SK-N-SH (cell line): ENCODE measurements around the gene LYSMD4. TPM values are rescaled to one million over a fixed set of nuclear protein-coding genes. Genes with fewer than 3 reads are reported as not detected.
A peak's percentile ranks its signal among the peaks of the same experiment; 100 is the strongest.

ENCODE experiments used
- CTCF ChIA-PET: fragments of 300-600, 350-600 bp; formaldehyde crosslinking; extraction: SDS; loops from one replicate; lab custom pipeline; 2021; lab: Yijun Ruan, JAX
- POLR2A ChIA-PET: fragments of 350-600 bp; sonication (Branson Sonifier 250); formaldehyde crosslinking; extraction: SDS; loops from one replicate; lab custom pipeline; 2020; ENCODE audit warnings: antibody characterized with exemption, inconsistent platforms; lab: Yijun Ruan, JAX
- DNase-seq: peaks from one replicate; pipeline ENCODE4 v3.0.0; 2012
- H2AFZ ChIP-seq: fragments of 200-600 bp; sonication (generic); 2 replicates; pipeline ENCODE4 v1.8.1; 2016; ENCODE audit warnings: antibody characterized with exemption, mild to moderate bottlenecking, low read depth
- H3F3A ChIP-seq: fragments of 200-600 bp; sonication (generic); replicated peaks from 2 replicates; pipeline ENCODE3; 2016; ENCODE audit warnings: antibody characterized with exemption, mild to moderate bottlenecking; ENCODE audit not compliant: insufficient read depth
- H3K27ac ChIP-seq, 2 experiments: fragments of 200-500 bp in 1 of 2; fragments of 200-600 bp in 1 of 2; sonication (Bioruptor generic) in 1 of 2; sonication (generic), shearing (Covaris generic) in 1 of 2; 2 replicates each; pipeline versions ENCODE4 v1.5.1 to v1.6.1; 2014 to 2016; ENCODE audit warnings: low read depth in 2 of 2, inconsistent platforms in 1 of 2, low read length in 1 of 2, mild to moderate bottlenecking in 1 of 2, mixed read lengths in 1 of 2
- H3K27me3 ChIP-seq: fragments of 200-600 bp; sonication (generic), shearing (Covaris generic); 2 replicates; pipeline ENCODE4 v1.6.1; 2016; ENCODE audit warnings: mixed run types; ENCODE audit not compliant: insufficient read depth
- H3K36me3 ChIP-seq, 2 experiments: fragments of 200-500 bp in 1 of 2; fragments of 200-600 bp in 1 of 2; sonication (Bioruptor generic) in 1 of 2; sonication (generic) in 1 of 2; replicated peaks in 1 of 2; 2 replicates each; pipeline versions ENCODE3 to v1.5.1; 2014 to 2016; ENCODE audit warnings: low read length in 1 of 2, mild to moderate bottlenecking in 1 of 2; ENCODE audit not compliant: insufficient read depth in 2 of 2, control insufficient read depth in 1 of 2
- H3K4me1 ChIP-seq, 2 experiments: fragments of 200-500 bp in 1 of 2; fragments of 200-600 bp in 1 of 2; sonication (Bioruptor generic) in 1 of 2; sonication (generic), shearing (Covaris generic) in 1 of 2; 2 replicates each; pipeline versions ENCODE4 v1.5.1 to v1.6.1; 2014 to 2016; ENCODE audit warnings: low read depth in 1 of 2, low read length in 1 of 2, mixed run types in 1 of 2; ENCODE audit not compliant: insufficient read depth in 2 of 2, control insufficient read depth in 1 of 2
- H3K4me2 ChIP-seq: fragments of 200-600 bp; sonication (generic), shearing (Covaris generic); 2 replicates; pipeline ENCODE4 v1.6.1; 2017; ENCODE audit warnings: mixed run types
- H3K4me3 ChIP-seq, 2 experiments: fragments of 200-500 bp in 1 of 2; fragments of 200-600 bp in 1 of 2; sonication (Bioruptor generic) in 1 of 2; sonication (generic), shearing (Covaris generic) in 1 of 2; 2 replicates each; pipeline versions ENCODE4 v1.5.1 to v1.8.1; 2014 to 2016; ENCODE audit warnings: low read depth in 2 of 2, inconsistent platforms in 1 of 2, low read length in 1 of 2, mild to moderate bottlenecking in 1 of 2, mixed read lengths in 1 of 2, moderate library complexity in 1 of 2
- H3K79me2 ChIP-seq: fragments of 200-600 bp; sonication (generic); 2 replicates; pipeline ENCODE4 v1.8.1; 2017; ENCODE audit warnings: mild to moderate bottlenecking; ENCODE audit not compliant: insufficient read depth
- H3K9ac ChIP-seq: fragments of 200-600 bp; sonication (generic); 2 replicates; pipeline ENCODE4 v1.6.1; 2017; ENCODE audit warnings: mixed run types
- H3K9me2 ChIP-seq: fragments of 200-600 bp; sonication (generic); 2 replicates; pipeline ENCODE4 v1.6.1; 2017; ENCODE audit warnings: mixed run types
- H3K9me3 ChIP-seq: fragments of 200-600 bp; sonication (generic); 2 replicates; pipeline ENCODE4 v1.6.1; 2017; ENCODE audit warnings: mixed run types, mild to moderate bottlenecking, moderate library complexity
- H4K20me1 ChIP-seq: fragments of 200-600 bp; sonication (generic); 2 replicates; pipeline ENCODE4 v1.6.1; 2017; ENCODE audit warnings: mild to moderate bottlenecking, mixed run types; ENCODE audit not compliant: insufficient read depth
- CHD2 ChIP-seq: fragments of 150-350 bp; IDR thresholded peaks from 2 replicates; pipeline ENCODE4 v1.6.1; 2018; ENCODE audit warnings: low read length; ENCODE audit not compliant: partially characterized antibody
- ELF1 ChIP-seq: IDR thresholded peaks from 2 replicates; pipeline ENCODE4 v1.4.0; 2012
- EP300 ChIP-seq, 2 experiments: IDR thresholded peaks; 2 replicates each; pipeline versions ENCODE4 v1.4.0 to v1.6.1; 2012; ENCODE audit warnings: borderline replicate concordance in 1 of 2, low read depth in 1 of 2, low read length in 1 of 2
- EZH2phosphoT487 ChIP-seq: fragments of 200-600 bp; sonication (generic); IDR thresholded peaks from 2 replicates; pipeline ENCODE4 v1.6.1; 2017; ENCODE audit warnings: low read depth, mixed run types, mild to moderate bottlenecking, antibody characterized with exemption, moderate library complexity, borderline replicate concordance
- FOXJ3 ChIP-seq: sonication (generic); formaldehyde crosslinking; IDR thresholded peaks from 2 replicates; pipeline ENCODE4 v1.5.1; 2020; ENCODE audit warnings: mild to moderate bottlenecking, missing genetic modification reagents
- IRF3 ChIP-seq: fragments of 150-350 bp; IDR thresholded peaks from 2 replicates; pipeline ENCODE4 v1.6.1; 2016; ENCODE audit warnings: mild to moderate bottlenecking, low read depth, low read length
- MAX ChIP-seq: IDR thresholded peaks from 2 replicates; pipeline ENCODE4 v1.4.0; 2012; ENCODE audit warnings: low read depth
- MEF2A ChIP-seq: IDR thresholded peaks from 2 replicates; pipeline ENCODE4 v1.4.0; 2012; ENCODE audit warnings: low read depth, borderline replicate concordance
- MXI1 ChIP-seq: IDR thresholded peaks from 2 replicates; pipeline ENCODE4 v1.6.1; 2012; ENCODE audit warnings: mild to moderate bottlenecking, low read depth, low read length, improper control_type of control experiment
- NRF1 ChIP-seq: IDR thresholded peaks from 2 replicates; pipeline ENCODE4 v1.6.1; 2012; ENCODE audit warnings: low read depth, mild to moderate bottlenecking, low read length
- PBX3 ChIP-seq: IDR thresholded peaks from 2 replicates; pipeline ENCODE4; 2012
- RAD21 ChIP-seq: IDR thresholded peaks from 2 replicates; pipeline ENCODE4 v1.6.1; 2012; ENCODE audit warnings: mild to moderate bottlenecking, low read length
- RCOR1 ChIP-seq: fragments of 150-350 bp; IDR thresholded peaks from 2 replicates; pipeline ENCODE4 v1.6.1; 2017; ENCODE audit warnings: antibody characterized with exemption, low read length
- RFX5 ChIP-seq: IDR thresholded peaks from 2 replicates; pipeline ENCODE4 v1.6.1; 2012; ENCODE audit warnings: mild to moderate bottlenecking, improper control_type of control experiment, low read length
- RXRA ChIP-seq: IDR thresholded peaks from 2 replicates; pipeline ENCODE4 v1.4.0; 2012; ENCODE audit warnings: low read depth, mild to moderate bottlenecking, borderline replicate concordance
- SMC3 ChIP-seq: IDR thresholded peaks from 2 replicates; pipeline ENCODE4 v1.6.1; 2012; ENCODE audit warnings: low read depth, low read length, improper control_type of control experiment
- TCF12 ChIP-seq: IDR thresholded peaks from 2 replicates; pipeline ENCODE4 v1.4.0; 2012
- TEAD4 ChIP-seq: IDR thresholded peaks from 2 replicates; pipeline ENCODE4 v1.4.0; 2012; ENCODE audit warnings: mild to moderate bottlenecking, borderline replicate concordance; ENCODE audit not compliant: insufficient read depth
- USF2 ChIP-seq: fragments of 150-350 bp; IDR thresholded peaks from 2 replicates; pipeline ENCODE4 v1.6.1; 2017; ENCODE audit warnings: antibody characterized with exemption, low read length, low read depth, borderline replicate concordance
- YY1 ChIP-seq: IDR thresholded peaks from 2 replicates; pipeline ENCODE4 v1.4.0; 2012; ENCODE audit warnings: low read depth, mild to moderate bottlenecking
- WGBS: methylation state at CpG from one replicate; pipeline ENCODE4 v1.1.6; 2017; ENCODE audit warnings: low lambda C conversion rate; 5-methylcytosine and 5-hydroxymethylcytosine counted together
- polyA plus RNA-seq, 3 experiments: library from polyadenylated mRNA; depleted of rRNA; stranded (reverse); fragments of >200 nt; gene quantifications; 2 replicates each; pipeline ENCODE4 v1.2.3, GENCODE V29; 2012

Gene LYSMD4
- polyA plus RNA-seq, 1 of the 3 experiments (the other 2 are of a cell fraction): 6.1 TPM

GRCh38 chr15:99732124-99732750 is 1.0 kb downstream of the LYSMD4 start:
- H3K79me2 ChIP-seq: no peaks in the 10 kb centered on the region

GRCh38 chr15:99731336-99732123 is 1.7 kb downstream of the LYSMD4 start:
- H3K79me2 ChIP-seq: no peaks in the 10 kb centered on the region
- no peak for DNase-seq
- no peak overlapping the region for H2AFZ ChIP-seq
- H3K4me2 ChIP-seq: no peak overlapping the region; the same call in 1 of the 2 replicates
- no peaks in the 10 kb centered on the region for H3K36me3 ChIP-seq
- ChIA-PET POLR2A (no interaction called here), CTCF (interaction anchor here (1.0 to 4.4 kb wide), 4 partner anchors 25 to 459 kb away, joined by 3 to 28 read pairs (median 12); no protein-coding TSS in a partner anchor)
- H3K27ac ChIP-seq: no peak overlapping the region
- no peaks in the 10 kb centered on the region for H3K27me3 ChIP-seq
- H3K9ac ChIP-seq: no peak overlapping the region
- peaks cover 0 to 15% of the 10 kb centered on the region in 2 experiments; a peak in 1 of 4 replicates for H3K4me1 ChIP-seq
- no peaks in the 10 kb centered on the region for H3K9me3 ChIP-seq
- no peaks in the 10 kb centered on the region for H4K20me1 ChIP-seq
- no peak overlapping the region; a peak in 1 of 4 replicates for H3K4me3 ChIP-seq
- H3K9me2 ChIP-seq: no peaks in the 10 kb centered on the region
- WGBS: 90% methylated on average over 12 of the region's 26 CpGs
- H3F3A ChIP-seq: no peaks in the 10 kb centered on the region
- TF ChIP-seq EP300 (IDR thresholded peaks at IDR 0.05; ENCODE audit: borderline replicate concordance in 1 of 2, low read depth in 1 of 2, low read length in 1 of 2): no peak
- TF ChIP-seq RFX5: no peak
- TF ChIP-seq IRF3: no peak
- no peak for TF ChIP-seq ELF1
- TF ChIP-seq MXI1: no peak
- TF ChIP-seq MAX: no peak
- TF ChIP-seq PBX3: no peak
- no peak for TF ChIP-seq RAD21

More at GRCh38 chr15:99732124-99732750, 1.0 kb downstream of the LYSMD4 start:
- no peak for TF ChIP-seq EP300 (IDR thresholded peaks at IDR 0.05; ENCODE audit: borderline replicate concordance in 1 of 2, low read depth in 1 of 2, low read length in 1 of 2)
- TF ChIP-seq ELF1: no peak
- TF ChIP-seq TCF12: no peak
- no peak for TF ChIP-seq MEF2A
- TF ChIP-seq FOXJ3: no peak
- TF ChIP-seq TEAD4: no peak
- no peak for TF ChIP-seq NRF1
- TF ChIP-seq RCOR1: no peak
- TF ChIP-seq RXRA: no peak
- no peak for TF ChIP-seq USF2
- TF ChIP-seq SMC3: no peak
- no peak for TF ChIP-seq MXI1
- TF ChIP-seq YY1: no peak
- no peak for TF ChIP-seq EZH2phosphoT487
- no peak for TF ChIP-seq IRF3
- no peak for TF ChIP-seq CHD2
- H3K4me3 ChIP-seq: peak overlapping the region; percentile 83 to 88
- H3F3A ChIP-seq: no peaks in the 10 kb centered on the region
- H3K4me2 ChIP-seq: peak overlapping the region; percentile 100
- CTCF ChIA-PET: interaction anchor here (1.0 to 4.4 kb wide), 3 partner anchors 24 to 445 kb away, joined by 3 to 28 read pairs (median 8); no protein-coding TSS in a partner anchor
- no peaks in the 10 kb centered on the region for H3K9me3 ChIP-seq
- no peaks in the 10 kb centered on the region for H3K9me2 ChIP-seq
- H3K27me3 ChIP-seq: no peaks in the 10 kb centered on the region
- 67% methylated on average over 18 of the region's 18 CpGs for WGBS
- H4K20me1 ChIP-seq: no peaks in the 10 kb centered on the region
- no peak overlapping the region for H3K27ac ChIP-seq
- H3K9ac ChIP-seq: peak overlapping the region; percentile 74; the same call in 1 of the 2 replicates
- no peaks in the 10 kb centered on the region for H3K36me3 ChIP-seq
- POLR2A ChIA-PET: interaction anchor here (1.5 kb wide), 1 partner anchor 28 kb away, joined by 5 read pairs; no protein-coding TSS in a partner anchor
- no peak for DNase-seq
- H2AFZ ChIP-seq: peak overlapping the region; percentile 83
- H3K4me1 ChIP-seq: peaks cover 0 to 15% of the 10 kb centered on the region in 2 experiments; a peak in 1 of 4 replicates
